ENCODE data around the gene SUV39H1.

Gene SUV39H1

DNA sequence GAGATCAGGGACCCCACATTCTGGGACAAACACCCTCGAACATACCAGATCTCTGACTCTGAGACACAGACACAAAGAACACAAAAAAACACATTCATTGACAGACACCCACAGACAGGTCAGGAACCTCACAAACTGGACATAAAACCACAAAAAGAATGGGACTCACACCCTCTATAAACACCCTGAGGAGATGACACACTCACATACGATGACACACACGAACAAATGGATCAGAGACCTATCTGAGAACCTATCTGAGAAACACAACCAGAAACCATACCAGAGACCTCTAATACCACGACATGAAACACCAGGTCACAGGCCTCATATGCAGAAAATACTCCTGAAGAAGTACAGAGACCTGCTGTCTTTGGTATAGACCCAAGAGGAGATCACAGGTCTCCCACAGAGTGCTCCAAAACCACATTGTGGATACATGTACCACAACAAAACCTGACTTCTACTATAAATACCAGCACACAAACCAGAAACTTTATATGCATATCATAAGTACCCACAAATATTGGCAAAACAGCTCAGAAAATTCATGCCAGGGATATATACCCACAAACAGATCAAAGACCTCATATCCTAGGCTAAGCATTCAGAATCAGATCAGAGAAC, 19.5 kb downstream of the SUV39H1 start:
- Histone ChIP-seq H3K36me3 (ENCODE audit: control insufficient read depth in 4 of 4, insufficient read depth in 4 of 4, low read length in 3 of 4) (no peaks in the 10 kb centered on the region), H3K27ac (ENCODE audit: insufficient read depth in 1 of 2, low read depth in 1 of 2, low read length in 2 of 2, poor library complexity in 1 of 2, severe bottlenecking in 2 of 2) (no peak overlapping the region), H3K4me1 (ENCODE audit: control extremely low read depth in 1 of 4, control insufficient read depth in 4 of 4, insufficient read depth in 4 of 4, low read length in 3 of 4) (peaks cover 0 to 11% (median 5%) of the 10 kb centered on the region in 4 experiments), H3K4me3 (ENCODE audit: control insufficient read depth in 1 of 7, extremely low read depth in 1 of 7, insufficient read depth in 4 of 7, low read depth in 2 of 7, low read length in 6 of 7) (no peak overlapping the region), H3K9me3 (ENCODE audit: control extremely low read depth in 1 of 5, control insufficient read depth in 4 of 5, insufficient read depth in 2 of 5, low read depth in 1 of 5, low read length in 4 of 5) (no peaks in the 10 kb centered on the region), H3K27me3 (replicated peaks in 2 of 5; ENCODE audit: control insufficient read depth in 4 of 5, insufficient read depth in 5 of 5, low read length in 4 of 5) (no peaks in the 10 kb centered on the region)
- POLR2A ChIA-PET: no interaction called here
- CTCF ChIA-PET: no interaction called here
- WGBS (ENCODE audit: insufficient coverage): 83% methylated on average over 4 of the region's 4 CpGs
- no peak for DNase-seq

DNA sequence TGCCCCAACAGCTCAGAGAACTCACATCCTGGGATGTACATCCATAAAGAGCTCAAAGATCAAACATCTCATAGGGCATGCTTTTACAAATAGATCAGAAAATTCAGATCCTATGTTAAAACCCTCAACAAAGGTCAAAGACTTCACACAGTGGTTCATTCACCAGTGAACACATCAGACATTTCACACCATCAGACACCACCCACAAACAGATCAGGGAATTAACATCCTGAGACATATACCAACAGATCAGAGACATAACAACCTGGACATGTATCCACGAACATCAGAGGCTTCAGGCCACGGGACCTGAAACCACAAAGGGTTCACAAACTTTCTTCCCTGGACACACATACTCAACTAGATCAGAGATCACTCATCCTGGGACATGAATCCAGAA, 23.4 kb downstream of the SUV39H1 start:
- CTCF ChIA-PET: no interaction called here
- POLR2A ChIA-PET: no interaction called here
- Histone ChIP-seq H3K4me3 (ENCODE audit: control insufficient read depth in 1 of 7, extremely low read depth in 1 of 7, insufficient read depth in 4 of 7, low read depth in 2 of 7, low read length in 6 of 7) (no peak overlapping the region), H3K27me3 (replicated peaks in 2 of 5; ENCODE audit: control insufficient read depth in 4 of 5, insufficient read depth in 5 of 5, low read length in 4 of 5) (no peaks in the 10 kb centered on the region), H3K4me1 (ENCODE audit: control extremely low read depth in 1 of 4, control insufficient read depth in 4 of 4, insufficient read depth in 4 of 4, low read length in 3 of 4) (no peaks in the 10 kb centered on the region), H3K27ac (ENCODE audit: insufficient read depth in 1 of 2, low read depth in 1 of 2, low read length in 2 of 2, poor library complexity in 1 of 2, severe bottlenecking in 2 of 2) (no peak overlapping the region), H3K36me3 (ENCODE audit: control insufficient read depth in 4 of 4, insufficient read depth in 4 of 4, low read length in 3 of 4) (no peaks in the 10 kb centered on the region), H3K9me3 (ENCODE audit: control extremely low read depth in 1 of 5, control insufficient read depth in 4 of 5, insufficient read depth in 2 of 5, low read depth in 1 of 5, low read length in 4 of 5) (no peaks in the 10 kb centered on the region)
- WGBS (ENCODE audit: insufficient coverage): 83% methylated on average over 2 of the region's 2 CpGs
- DNase-seq: no peak

GRCh38 chrX:48720577-48721250, 24.2 kb downstream of the SUV39H1 start:
- no peak for DNase-seq
- H3K4me3 ChIP-seq (ENCODE audit: control insufficient read depth in 1 of 7, extremely low read depth in 1 of 7, insufficient read depth in 4 of 7, low read depth in 2 of 7, low read length in 6 of 7): no peak overlapping the region
- WGBS (ENCODE audit: insufficient coverage): 85% methylated on average over 4 of the region's 4 CpGs
- no peaks in the 10 kb centered on the region for H3K9me3 ChIP-seq (ENCODE audit: control extremely low read depth in 1 of 5, control insufficient read depth in 4 of 5, insufficient read depth in 2 of 5, low read depth in 1 of 5, low read length in 4 of 5)
- H3K27me3 ChIP-seq (replicated peaks in 2 of 5; ENCODE audit: control insufficient read depth in 4 of 5, insufficient read depth in 5 of 5, low read length in 4 of 5): no peaks in the 10 kb centered on the region
- ChIA-PET POLR2A (no interaction called here), CTCF (no interaction called here)
- no peak overlapping the region for H3K27ac ChIP-seq (ENCODE audit: insufficient read depth in 1 of 2, low read depth in 1 of 2, low read length in 2 of 2, poor library complexity in 1 of 2, severe bottlenecking in 2 of 2)
- H3K36me3 ChIP-seq (ENCODE audit: control insufficient read depth in 4 of 4, insufficient read depth in 4 of 4, low read length in 3 of 4): no peaks in the 10 kb centered on the region
- H3K4me1 ChIP-seq (ENCODE audit: control extremely low read depth in 1 of 4, control insufficient read depth in 4 of 4, insufficient read depth in 4 of 4, low read length in 3 of 4): no peaks in the 10 kb centered on the region

GRCh38 chrX:48721916-48722315, 25.4 kb downstream of the SUV39H1 start:
- no peak overlapping the region for H3K4me3 ChIP-seq (ENCODE audit: control insufficient read depth in 1 of 7, extremely low read depth in 1 of 7, insufficient read depth in 4 of 7, low read depth in 2 of 7, low read length in 6 of 7)
- DNase-seq: no peak
- ChIA-PET CTCF (no interaction called here), POLR2A (no interaction called here)
- H3K4me1 ChIP-seq (ENCODE audit: control extremely low read depth in 1 of 4, control insufficient read depth in 4 of 4, insufficient read depth in 4 of 4, low read length in 3 of 4): no peaks in the 10 kb centered on the region
- H3K27ac ChIP-seq (ENCODE audit: insufficient read depth in 1 of 2, low read depth in 1 of 2, low read length in 2 of 2, poor library complexity in 1 of 2, severe bottlenecking in 2 of 2): no peak overlapping the region
- no peaks in the 10 kb centered on the region for H3K36me3 ChIP-seq (ENCODE audit: control insufficient read depth in 4 of 4, insufficient read depth in 4 of 4, low read length in 3 of 4)
- no peaks in the 10 kb centered on the region for H3K27me3 ChIP-seq (replicated peaks in 2 of 5; ENCODE audit: control insufficient read depth in 4 of 5, insufficient read depth in 5 of 5, low read length in 4 of 5)
- H3K9me3 ChIP-seq (ENCODE audit: control extremely low read depth in 1 of 5, control insufficient read depth in 4 of 5, insufficient read depth in 2 of 5, low read depth in 1 of 5, low read length in 4 of 5): no peaks in the 10 kb centered on the region

DNA sequence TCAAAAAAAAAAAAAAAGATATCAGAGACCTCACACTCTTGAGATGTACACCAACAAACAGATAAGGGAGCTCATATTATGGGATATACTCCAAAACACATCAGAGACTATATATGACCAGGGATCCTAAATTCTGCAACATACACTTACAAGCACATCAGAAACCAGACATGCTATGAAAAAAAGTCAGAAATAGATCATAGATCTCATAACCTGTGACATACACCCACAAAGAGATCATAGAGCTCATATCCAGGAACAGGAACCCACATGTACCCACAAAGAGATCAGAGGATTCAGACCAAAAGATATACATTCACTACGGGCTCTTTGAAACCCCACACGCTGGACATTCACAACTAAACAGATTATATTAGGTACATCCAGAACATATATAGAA, 30.1 kb downstream of the SUV39H1 start:
- no CpG with 5 or more reads among the region's 2 CpGs for WGBS (ENCODE audit: insufficient coverage)
- ChIA-PET POLR2A (no interaction called here), CTCF (no interaction called here)

GRCh38 chrX:48728653-48729052, 32.1 kb downstream of the SUV39H1 start:
- DNase-seq: no peak
- H3K27me3 ChIP-seq (replicated peaks in 2 of 5; ENCODE audit: control insufficient read depth in 4 of 5, insufficient read depth in 5 of 5, low read length in 4 of 5): peaks cover 0 to 5% (median 0%) of the 10 kb centered on the region in 5 experiments
- no peaks in the 10 kb centered on the region for H3K9me3 ChIP-seq (ENCODE audit: control extremely low read depth in 1 of 5, control insufficient read depth in 4 of 5, insufficient read depth in 2 of 5, low read depth in 1 of 5, low read length in 4 of 5)
- H3K36me3 ChIP-seq (ENCODE audit: control insufficient read depth in 4 of 4, insufficient read depth in 4 of 4, low read length in 3 of 4): no peaks in the 10 kb centered on the region
- H3K4me1 ChIP-seq (ENCODE audit: control extremely low read depth in 1 of 4, control insufficient read depth in 4 of 4, insufficient read depth in 4 of 4, low read length in 3 of 4): no peaks in the 10 kb centered on the region
- CTCF ChIA-PET: no interaction called here
- no peak overlapping the region for H3K27ac ChIP-seq (ENCODE audit: insufficient read depth in 1 of 2, low read depth in 1 of 2, low read length in 2 of 2, poor library complexity in 1 of 2, severe bottlenecking in 2 of 2)
- no peak overlapping the region for H3K4me3 ChIP-seq (ENCODE audit: control insufficient read depth in 1 of 7, extremely low read depth in 1 of 7, insufficient read depth in 4 of 7, low read depth in 2 of 7, low read length in 6 of 7)
- POLR2A ChIA-PET: no interaction called here

More for the DNA sequence above, 30.1 kb downstream of the SUV39H1 start:
- Histone ChIP-seq H3K27ac (ENCODE audit: insufficient read depth in 1 of 2, low read depth in 1 of 2, low read length in 2 of 2, poor library complexity in 1 of 2, severe bottlenecking in 2 of 2) (no peak overlapping the region), H3K4me1 (ENCODE audit: control extremely low read depth in 1 of 4, control insufficient read depth in 4 of 4, insufficient read depth in 4 of 4, low read length in 3 of 4) (no peaks in the 10 kb centered on the region), H3K4me3 (ENCODE audit: control insufficient read depth in 1 of 7, extremely low read depth in 1 of 7, insufficient read depth in 4 of 7, low read depth in 2 of 7, low read length in 6 of 7) (no peak overlapping the region), H3K36me3 (ENCODE audit: control insufficient read depth in 4 of 4, insufficient read depth in 4 of 4, low read length in 3 of 4) (no peaks in the 10 kb centered on the region), H3K9me3 (ENCODE audit: control extremely low read depth in 1 of 5, control insufficient read depth in 4 of 5, insufficient read depth in 2 of 5, low read depth in 1 of 5, low read length in 4 of 5) (no peaks in the 10 kb centered on the region), H3K27me3 (replicated peaks in 2 of 5; ENCODE audit: control insufficient read depth in 4 of 5, insufficient read depth in 5 of 5, low read length in 4 of 5) (no peaks in the 10 kb centered on the region)
- DNase-seq: no peak

DNA sequence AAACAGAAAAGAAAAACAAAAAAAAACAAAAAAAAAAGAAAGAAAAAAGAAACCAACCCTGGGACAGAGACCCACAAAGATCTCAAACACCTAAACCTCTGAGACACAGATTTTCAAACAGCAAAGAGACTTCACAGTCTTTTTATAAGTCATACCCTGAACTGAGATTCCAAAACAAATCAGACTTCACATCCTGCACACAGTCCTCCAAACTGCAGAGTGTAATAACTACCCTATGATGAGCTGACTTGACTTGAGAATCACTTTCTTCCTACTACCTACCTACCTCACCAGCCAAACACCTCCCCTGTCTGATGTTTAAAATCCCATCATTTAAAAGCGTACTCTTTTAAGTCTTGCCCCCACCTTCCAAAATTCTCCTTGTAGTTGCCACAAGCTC, 39.8 kb downstream of the SUV39H1 start:
- 100% methylated on average over 1 of the region's 1 CpG for WGBS (ENCODE audit: insufficient coverage)
- peaks cover 0 to 5% (median 0%) of the 10 kb centered on the region in 5 experiments for H3K27me3 ChIP-seq (replicated peaks in 2 of 5; ENCODE audit: control insufficient read depth in 4 of 5, insufficient read depth in 5 of 5, low read length in 4 of 5)
- no peak overlapping the region for H3K27ac ChIP-seq (ENCODE audit: insufficient read depth in 1 of 2, low read depth in 1 of 2, low read length in 2 of 2, poor library complexity in 1 of 2, severe bottlenecking in 2 of 2)
- H3K9me3 ChIP-seq (ENCODE audit: control extremely low read depth in 1 of 5, control insufficient read depth in 4 of 5, insufficient read depth in 2 of 5, low read depth in 1 of 5, low read length in 4 of 5): no peaks in the 10 kb centered on the region
- H3K36me3 ChIP-seq (ENCODE audit: control insufficient read depth in 4 of 4, insufficient read depth in 4 of 4, low read length in 3 of 4): no peaks in the 10 kb centered on the region
- DNase-seq: no peak
- H3K4me1 ChIP-seq (ENCODE audit: control extremely low read depth in 1 of 4, control insufficient read depth in 4 of 4, insufficient read depth in 4 of 4, low read length in 3 of 4): peaks cover 0 to 19% (median 7%) of the 10 kb centered on the region in 4 experiments
- CTCF ChIA-PET: no interaction called here
- H3K4me3 ChIP-seq (ENCODE audit: control insufficient read depth in 1 of 7, extremely low read depth in 1 of 7, insufficient read depth in 4 of 7, low read depth in 2 of 7, low read length in 6 of 7): peak overlapping the region in 2 of 7 experiments; percentile 52 to 78
- POLR2A ChIA-PET: no interaction called here
